ENCODE data around the gene DBNDD1. TPM values are rescaled to one million over a fixed set of nuclear protein-coding genes. Genes with fewer than 3 reads are reported as not detected.
"Not testable (repeated sequence)": the region's sequence is repeated elsewhere in the genome, so short reads cannot be mapped to it uniquely, and the experiment has no call there.

Gene DBNDD1
- total RNA-seq, 1 donor from 2014 or later: 24.0 TPM

GRCh38 chr16:90008708-90009145 is 10.5 kb downstream of the DBNDD1 start:
- Mint-ChIP-seq H3K36me3 (ENCODE audit: low read depth, unreplicated experiment) (peaks cover 2% of the 10 kb centered on the region), H3K9me3 (ENCODE audit: unreplicated experiment) (no peaks in the 10 kb centered on the region), H3K4me3 (ENCODE audit: unreplicated experiment) (no peak overlapping the region), H3K27ac (ENCODE audit: unreplicated experiment) (no peak overlapping the region), H3K4me1 (ENCODE audit: low read depth, unreplicated experiment) (no peaks in the 10 kb centered on the region), H3K27me3 (ENCODE audit: low read depth, unreplicated experiment) (no peaks in the 10 kb centered on the region)
- Histone ChIP-seq H3K9me3 (ENCODE audit: insufficient read depth, low read depth, low read length) (no peaks in the 10 kb centered on the region), H3K27me3 (ENCODE audit: insufficient read depth, low read length) (no peaks in the 10 kb centered on the region), H3K4me2 (ENCODE audit: low read length) (peak overlapping the region; percentile 4), H2AFZ (ENCODE audit: low read depth, low read length) (no peak overlapping the region), H3K27ac (ENCODE audit: low read depth, low read length) (no peak overlapping the region), H3K79me2 (ENCODE audit: insufficient read depth, low read length) (no peaks in the 10 kb centered on the region), H3K36me3 (ENCODE audit: insufficient read depth, low read length) (no peaks in the 10 kb centered on the region), H3K4me3 (ENCODE audit: insufficient read depth, low read depth, low read length) (no peak overlapping the region), H4K20me1 (ENCODE audit: insufficient read depth, low read length) (no peaks in the 10 kb centered on the region), H3K4me1 (ENCODE audit: insufficient read depth, low read length) (peaks cover 2% of the 10 kb centered on the region), H3K9ac (ENCODE audit: low read length) (no peak overlapping the region)
- FAIRE-seq: no peak
- TF ChIP-seq CTCF (IDR thresholded peaks at IDR 0.05; ENCODE audit: insufficient read depth, low read depth, low read length): no peak
- no peak for TF ChIP-seq EZH2 (IDR thresholded peaks at IDR 0.05; ENCODE audit: insufficient read depth, low read length)
- no peak for DNase-seq (ENCODE audit: low read depth)

GRCh38 chr16:90007635-90008234 is 11.5 kb downstream of the DBNDD1 start:
- H3K4me1 Mint-ChIP-seq (ENCODE audit: low read depth, unreplicated experiment); H3K4me3 Mint-ChIP-seq (ENCODE audit: unreplicated experiment); H3K9ac ChIP-seq (ENCODE audit: low read length); H3K79me2 ChIP-seq (ENCODE audit: insufficient read depth, low read length); H3K36me3 ChIP-seq (ENCODE audit: insufficient read depth, low read length); H3K9me3 Mint-ChIP-seq (ENCODE audit: unreplicated experiment); DNase-seq (ENCODE audit: low read depth); H4K20me1 ChIP-seq (ENCODE audit: insufficient read depth, low read length); H3K4me1 ChIP-seq (ENCODE audit: insufficient read depth, low read length); H3K4me2 ChIP-seq (ENCODE audit: low read length); H3K27me3 Mint-ChIP-seq (ENCODE audit: low read depth, unreplicated experiment); H3K9me3 ChIP-seq (ENCODE audit: insufficient read depth, low read depth, low read length); H3K36me3 Mint-ChIP-seq (ENCODE audit: low read depth, unreplicated experiment); H2AFZ ChIP-seq (ENCODE audit: low read depth, low read length); H3K27me3 ChIP-seq (ENCODE audit: insufficient read depth, low read length); FAIRE-seq; H3K27ac Mint-ChIP-seq (ENCODE audit: unreplicated experiment); H3K4me3 ChIP-seq (ENCODE audit: insufficient read depth, low read depth, low read length); H3K27ac ChIP-seq (ENCODE audit: low read depth, low read length): not testable (repeated sequence)

GRCh38 chr16:90007015-90007414 is 12.2 kb downstream of the DBNDD1 start:
- H3K79me2 ChIP-seq (ENCODE audit: insufficient read depth, low read length): no peaks in the 10 kb centered on the region
- no peaks in the 10 kb centered on the region for H3K9me3 Mint-ChIP-seq (ENCODE audit: unreplicated experiment)
- DNase-seq (ENCODE audit: low read depth) (no peak), FAIRE-seq (no peak)
- no peaks in the 10 kb centered on the region for H4K20me1 ChIP-seq (ENCODE audit: insufficient read depth, low read length)
- H3K27ac Mint-ChIP-seq (ENCODE audit: unreplicated experiment): no peak overlapping the region
- H3K9ac ChIP-seq (ENCODE audit: low read length): no peak overlapping the region
- no peak overlapping the region for H3K4me2 ChIP-seq (ENCODE audit: low read length)
- H3K27me3 ChIP-seq (ENCODE audit: insufficient read depth, low read length): no peaks in the 10 kb centered on the region
- H3K36me3 Mint-ChIP-seq (ENCODE audit: low read depth, unreplicated experiment): no peaks in the 10 kb centered on the region
- H3K4me3 ChIP-seq (ENCODE audit: insufficient read depth, low read depth, low read length): no peak overlapping the region
- no peaks in the 10 kb centered on the region for H3K9me3 ChIP-seq (ENCODE audit: insufficient read depth, low read depth, low read length)
- H3K36me3 ChIP-seq (ENCODE audit: insufficient read depth, low read length): no peaks in the 10 kb centered on the region
- no peak overlapping the region for H2AFZ ChIP-seq (ENCODE audit: low read depth, low read length)
- H3K27me3 Mint-ChIP-seq (ENCODE audit: low read depth, unreplicated experiment): no peaks in the 10 kb centered on the region
- TF ChIP-seq EZH2 (IDR thresholded peaks at IDR 0.05; ENCODE audit: insufficient read depth, low read length) (no peak), CTCF (IDR thresholded peaks at IDR 0.05; ENCODE audit: insufficient read depth, low read depth, low read length) (no peak)
- H3K4me1 Mint-ChIP-seq (ENCODE audit: low read depth, unreplicated experiment): no peaks in the 10 kb centered on the region
- no peak overlapping the region for H3K27ac ChIP-seq (ENCODE audit: low read depth, low read length)
- no peak overlapping the region for H3K4me3 Mint-ChIP-seq (ENCODE audit: unreplicated experiment)
- peaks cover 2% of the 10 kb centered on the region for H3K4me1 ChIP-seq (ENCODE audit: insufficient read depth, low read length)
